GM12878 (cell line): ENCODE results near the gene RAB33A. TPM values are rescaled to one million over a fixed set of nuclear protein-coding genes. Genes with fewer than 3 reads are reported as not detected.

Experiments
- ATAC-seq: fragments of 200-7000 bp; cut with Tn5 transposase; 3 replicates; pipeline ENCODE4 v1.9.1; 2020; ENCODE audit warnings: mild to moderate bottlenecking, moderate library complexity
- BruUV-seq: library from RNA; stranded (reverse); fragments of 400-500 nt; replicated peaks from 2 replicates; lab custom pipeline; 2021; lab: Mats Ljungman, UMichigan
- CTCF ChIA-PET: fragments of 300-600 bp; sonication (Branson Sonifier 250); formaldehyde crosslinking; extraction: SDS; loops from one replicate; lab custom pipeline; 2021; ENCODE audit warnings: inconsistent platforms; lab: Yijun Ruan, JAX
- POLR2A ChIA-PET: fragments of 350-600 bp; formaldehyde crosslinking; extraction: SDS; loops from one replicate; lab custom pipeline; 2021; ENCODE audit warnings: inconsistent platforms; lab: Charles Lee
- RAD21 ChIA-PET: fragments of 300-600 bp; sonication (Branson Sonifier 250); formaldehyde crosslinking; loops from one replicate; lab custom pipeline; 2023; ENCODE audit warnings: antibody characterized with exemption; ENCODE audit not compliant: unreplicated experiment; lab: Charles Lee
- SMC1A ChIA-PET: fragments of 300-600 bp; sonication (Branson Sonifier 250); formaldehyde crosslinking; loops from one replicate; lab custom pipeline; 2023; ENCODE audit not compliant: unreplicated experiment, uncharacterized antibody; lab: Charles Lee
- DNase-seq: peaks from one replicate; pipeline ENCODE4 v3.0.0-alpha.2; 2011; ENCODE audit warnings: low read depth, low spot score
- FAIRE-seq: peaks from 3 replicates; lab custom pipeline; 2011; peaks lifted over from hg19 to GRCh38; lab: Jason Lieb, UNC
- H2AFZ ChIP-seq: 2 replicates; pipeline ENCODE4 v1.6.0; 2011; ENCODE audit warnings: low read depth, low read length, control low read depth; ENCODE audit not compliant: control insufficient read depth
- H3K27ac ChIP-seq: 2 replicates; pipeline ENCODE4 v1.5.1; 2011; ENCODE audit warnings: control low read depth; ENCODE audit not compliant: control insufficient read depth, insufficient read depth
- H3K27me3 ChIP-seq, 2 experiments: replicated peaks in 1 of 2; 2 replicates each; pipeline versions ENCODE4 v1.6.0 to v1.6.1; 2011; ENCODE audit warnings: low read length in 1 of 2; ENCODE audit not compliant: control insufficient read depth in 2 of 2, insufficient read depth in 2 of 2
- H3K36me3 ChIP-seq, 2 experiments: 2 replicates each; pipeline ENCODE4 v1.5.1; 2011; ENCODE audit warnings: low read length in 1 of 2; ENCODE audit not compliant: control insufficient read depth in 2 of 2, insufficient read depth in 2 of 2
- H3K4me1 ChIP-seq: 2 replicates; pipeline ENCODE4 v1.6.1; 2011; ENCODE audit warnings: mild to moderate bottlenecking, low read length, moderate library complexity, mixed read lengths; ENCODE audit not compliant: control insufficient read depth, insufficient read depth
- H3K4me2 ChIP-seq: 2 replicates; pipeline ENCODE4 v1.6.0; 2011; ENCODE audit warnings: control low read depth; ENCODE audit not compliant: control insufficient read depth, insufficient read depth
- H3K4me3 ChIP-seq: fragments of 200-600 bp; sonication (generic); 2 replicates; pipeline ENCODE4 v1.5.1; 2016
- H3K79me2 ChIP-seq: 2 replicates; pipeline ENCODE4 v1.6.0; 2011; ENCODE audit warnings: low read length; ENCODE audit not compliant: control insufficient read depth, insufficient read depth
- H3K9ac ChIP-seq: 2 replicates; pipeline ENCODE4 v1.8.0; 2011; ENCODE audit warnings: low read length, control low read depth, mixed read lengths; ENCODE audit not compliant: control insufficient read depth, insufficient read depth
- H3K9me3 ChIP-seq: replicated peaks from 3 replicates; pipeline ENCODE4 v1.5.1; 2011; ENCODE audit warnings: mild to moderate bottlenecking, low read length; ENCODE audit not compliant: control insufficient read depth, insufficient read depth
- H4K20me1 ChIP-seq: 2 replicates; pipeline ENCODE4 v1.6.0; 2011; ENCODE audit not compliant: control insufficient read depth, insufficient read depth
- ATF7 ChIP-seq: fragments of 450-650 bp; IDR thresholded peaks from 2 replicates; pipeline ENCODE4 v1.6.1; 2016; ENCODE audit warnings: low read depth, mild to moderate bottlenecking
- BRCA1 ChIP-seq: IDR thresholded peaks from 2 replicates; pipeline ENCODE4 v1.6.1; 2011; ENCODE audit warnings: low read depth, low read length, improper control_type of control experiment
- CBX5 ChIP-seq: sonication (generic); IDR thresholded peaks from 2 replicates; pipeline ENCODE4 v1.6.1; 2016; ENCODE audit warnings: low read depth, moderate library complexity, mild to moderate bottlenecking, inconsistent platforms
- CEBPB ChIP-seq, 2 experiments: fragments of 150-350 bp in 1 of 2; IDR thresholded peaks; 2 replicates each; pipeline ENCODE4 v1.6.1; 2012 to 2014; ENCODE audit warnings: low read depth in 2 of 2, low read length in 2 of 2, borderline replicate concordance in 1 of 2, inconsistent platforms in 1 of 2
- KAT2A ChIP-seq: conservative IDR thresholded peaks from 2 replicates; pipeline ENCODE4 v1.6.1; 2011; ENCODE audit warnings: low read depth, low read length; ENCODE audit not compliant: control insufficient read depth
- NBN ChIP-seq: fragments of 450-650 bp; IDR thresholded peaks from 2 replicates; pipeline ENCODE4 v1.6.1; 2016
- NFIC ChIP-seq: IDR thresholded peaks from 2 replicates; pipeline ENCODE4 v1.6.1; 2012; ENCODE audit warnings: low read depth, mild to moderate bottlenecking, inconsistent platforms, low read length, moderate library complexity
- WGBS: methylation state at CpG from one replicate; pipeline ENCODE4 v1.1.6; 2016; ENCODE audit warnings: low lambda C conversion rate; ENCODE audit not compliant: insufficient replicate concordance, insufficient coverage; ENCODE audit errors: missing lambda C conversion rate; 5-methylcytosine and 5-hydroxymethylcytosine counted together
- in situ Hi-C: fragments of 300-500 bp; cut with MboI; formaldehyde crosslinking; loops from 9 replicates; pipeline ENCODE4 v1.14.3; 2018; ENCODE audit warnings: mixed read lengths
- intact Hi-C: fragments of 100-400 bp; cut with micrococcal nuclease; formaldehyde crosslinking; loops from one replicate; pipeline ENCODE4 v1.14.2; 2022; ENCODE audit not compliant: unreplicated experiment
- polyA plus RNA-seq, 11 experiments: library from polyadenylated mRNA; depleted of rRNA in 4 of 11; unstranded in 6 of 11; stranded (reverse) in 5 of 11; fragments of >200 nt; fragmentation: Nextera tagmentation in 4 of 11; fragmentation: Illumina TruSeq in 1 of 11; extraction: Ambion mirVana in 4 of 11; extraction: Trizol in 1 of 11; gene quantifications; 1 replicate in 1 of 11; 2 replicates in 10 of 11; pipeline versions ENCODE4 v1.2.1 to v1.2.3, GENCODE V29; 2011 to 2016; ENCODE audit warnings: inconsistent platforms in 2 of 11, missing spikeins in 2 of 11, low read depth in 1 of 11
- total RNA-seq, 4 experiments: library from RNA; depleted of rRNA in 3 of 4; stranded (reverse); fragments of >200 nt in 3 of 4; fragmentation: Illumina TruSeq in 1 of 4; extraction: Trizol in 1 of 4; gene quantifications; 2 replicates each; pipeline versions ENCODE4 v1.2.1 to v1.2.3, GENCODE V29; 2013 to 2021
- TF ChIP-seq, protein P1 (sequence below): fragments of 450-650 bp; IDR thresholded peaks from 2 replicates; pipeline ENCODE4 v1.6.1; 2017; ENCODE audit warnings: mild to moderate bottlenecking, moderate library complexity

RAB33A gene
- total and polyA plus RNA-seq, 10 of the 15 experiments (the other 5 are each of a cell fraction or from before 2014, with no cell fraction given), result 6.3 to 67.3 (median 33.4) TPM

- no peak overlapping the region for H3K4me2 ChIP-seq
- intact Hi-C loops, result no loop called here
- H3K79me2 ChIP-seq, result no peaks in the 10 kb centered on the region
- BruUV-seq, result no TSS peak
- no peaks in the 10 kb centered on the region for H3K9me3 ChIP-seq
- no peak overlapping the region for H2AFZ ChIP-seq
- 66% methylated on average over 5 of the region's 5 CpGs for WGBS
- peaks cover 0 to 9% of the 10 kb centered on the region in 2 experiments; a peak in 1 of 4 replicates for H3K36me3 ChIP-seq
- SMC1A ChIA-PET, result interaction anchor here (0.6 kb wide), 1 partner anchor 32 kb away, joined by 4 read pairs; no protein-coding TSS in a partner anchor
- H3K27me3 ChIP-seq, result no peaks in the 10 kb centered on the region; a peak in 1 of 4 replicates
- H3K4me3 ChIP-seq, result no peak overlapping the region
- H3K4me1 ChIP-seq, result no peaks in the 10 kb centered on the region
- H4K20me1 ChIP-seq, result no peaks in the 10 kb centered on the region
- POLR2A ChIA-PET, result interaction anchor here (0.6 kb wide), 1 partner anchor 10 kb away, joined by 5 read pairs; no protein-coding TSS in a partner anchor
- FAIRE-seq (no peak), DNase-seq (no peak), ATAC-seq (no peak)
- H3K9ac ChIP-seq, result no peak overlapping the region
- TF ChIP-seq CBX5 (no peak), ATF7 (no peak), BRCA1 (no peak), CEBPB (IDR thresholded peaks at IDR 0.05; ENCODE audit: borderline replicate concordance in 1 of 2, low read depth in 2 of 2, low read length in 2 of 2) (no peak), NBN (no peak), KAT2A (no peak), NFIC (no peak)
- TF ChIP-seq, protein P1, sequence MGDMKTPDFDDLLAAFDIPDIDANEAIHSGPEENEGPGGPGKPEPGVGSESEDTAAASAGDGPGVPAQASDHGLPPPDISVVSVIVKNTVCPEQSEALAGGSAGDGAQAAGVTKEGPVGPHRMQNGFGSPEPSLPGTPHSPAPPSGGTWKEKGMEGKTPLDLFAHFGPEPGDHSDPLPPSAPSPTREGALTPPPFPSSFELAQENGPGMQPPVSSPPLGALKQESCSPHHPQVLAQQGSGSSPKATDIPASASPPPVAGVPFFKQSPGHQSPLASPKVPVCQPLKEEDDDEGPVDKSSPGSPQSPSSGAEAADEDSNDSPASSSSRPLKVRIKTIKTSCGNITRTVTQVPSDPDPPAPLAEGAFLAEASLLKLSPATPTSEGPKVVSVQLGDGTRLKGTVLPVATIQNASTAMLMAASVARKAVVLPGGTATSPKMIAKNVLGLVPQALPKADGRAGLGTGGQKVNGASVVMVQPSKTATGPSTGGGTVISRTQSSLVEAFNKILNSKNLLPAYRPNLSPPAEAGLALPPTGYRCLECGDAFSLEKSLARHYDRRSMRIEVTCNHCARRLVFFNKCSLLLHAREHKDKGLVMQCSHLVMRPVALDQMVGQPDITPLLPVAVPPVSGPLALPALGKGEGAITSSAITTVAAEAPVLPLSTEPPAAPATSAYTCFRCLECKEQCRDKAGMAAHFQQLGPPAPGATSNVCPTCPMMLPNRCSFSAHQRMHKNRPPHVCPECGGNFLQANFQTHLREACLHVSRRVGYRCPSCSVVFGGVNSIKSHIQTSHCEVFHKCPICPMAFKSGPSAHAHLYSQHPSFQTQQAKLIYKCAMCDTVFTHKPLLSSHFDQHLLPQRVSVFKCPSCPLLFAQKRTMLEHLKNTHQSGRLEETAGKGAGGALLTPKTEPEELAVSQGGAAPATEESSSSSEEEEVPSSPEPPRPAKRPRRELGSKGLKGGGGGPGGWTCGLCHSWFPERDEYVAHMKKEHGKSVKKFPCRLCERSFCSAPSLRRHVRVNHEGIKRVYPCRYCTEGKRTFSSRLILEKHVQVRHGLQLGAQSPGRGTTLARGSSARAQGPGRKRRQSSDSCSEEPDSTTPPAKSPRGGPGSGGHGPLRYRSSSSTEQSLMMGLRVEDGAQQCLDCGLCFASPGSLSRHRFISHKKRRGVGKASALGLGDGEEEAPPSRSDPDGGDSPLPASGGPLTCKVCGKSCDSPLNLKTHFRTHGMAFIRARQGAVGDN, result no peak
- no peak overlapping the region for H3K27ac ChIP-seq
- CTCF ChIA-PET, result interaction anchor here (1.3 kb wide), 2 partner anchors 52 to 61 kb away, joined by 3 read pairs; no protein-coding TSS in a partner anchor
- RAD21 ChIA-PET, result no interaction called here
- in situ Hi-C loops, result no loop called here
These were observed 40.8 kb upstream of the RAB33A start for GRCh38 chrX:130130990-130131389.
